Measurements from ENCODE around the gene AK8.

The AK8 gene, protein sequence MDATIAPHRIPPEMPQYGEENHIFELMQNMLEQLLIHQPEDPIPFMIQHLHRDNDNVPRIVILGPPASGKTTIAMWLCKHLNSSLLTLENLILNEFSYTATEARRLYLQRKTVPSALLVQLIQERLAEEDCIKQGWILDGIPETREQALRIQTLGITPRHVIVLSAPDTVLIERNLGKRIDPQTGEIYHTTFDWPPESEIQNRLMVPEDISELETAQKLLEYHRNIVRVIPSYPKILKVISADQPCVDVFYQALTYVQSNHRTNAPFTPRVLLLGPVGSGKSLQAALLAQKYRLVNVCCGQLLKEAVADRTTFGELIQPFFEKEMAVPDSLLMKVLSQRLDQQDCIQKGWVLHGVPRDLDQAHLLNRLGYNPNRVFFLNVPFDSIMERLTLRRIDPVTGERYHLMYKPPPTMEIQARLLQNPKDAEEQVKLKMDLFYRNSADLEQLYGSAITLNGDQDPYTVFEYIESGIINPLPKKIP

DNA sequence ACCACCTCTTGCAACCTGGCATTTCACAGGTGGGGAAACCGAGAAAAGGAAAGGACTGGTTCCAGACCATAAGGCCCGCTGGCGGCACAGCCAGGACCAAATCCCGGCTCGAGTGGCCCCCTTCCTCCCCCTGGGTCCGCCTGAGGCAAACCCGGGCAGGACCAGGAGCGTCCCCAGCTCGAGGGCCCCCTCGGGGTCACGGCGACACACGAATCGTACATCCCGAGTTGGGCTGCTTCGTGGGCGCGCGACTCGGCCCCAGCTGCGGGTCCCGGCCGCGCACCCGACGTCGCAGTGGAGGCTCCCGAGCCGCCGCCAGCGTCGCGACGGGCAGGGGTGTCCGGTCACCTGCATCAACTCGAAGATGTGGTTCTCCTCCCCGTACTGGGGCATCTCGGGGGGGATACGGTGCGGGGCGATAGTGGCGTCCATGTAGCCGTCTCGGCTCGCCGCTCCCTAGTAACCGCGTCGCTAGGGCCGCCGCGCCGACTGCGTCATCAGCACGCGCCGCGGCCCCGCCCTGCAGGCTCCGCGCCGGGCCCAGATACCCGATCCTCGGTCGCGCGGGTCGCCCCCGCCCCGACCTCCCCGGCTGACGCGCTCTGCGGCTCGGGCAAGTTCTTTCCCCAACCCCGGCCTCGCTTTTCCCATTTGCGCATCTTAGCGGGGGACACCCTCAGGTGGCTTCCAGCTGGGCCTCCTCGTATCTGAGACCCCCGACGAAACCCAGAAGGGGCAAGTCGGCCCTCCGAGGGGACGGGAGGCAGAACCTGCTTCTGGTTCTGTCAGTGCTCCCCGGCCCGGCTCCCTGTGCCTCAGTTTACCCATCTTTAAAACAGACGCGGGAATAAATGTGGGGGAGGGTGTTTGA, at the start of gene AK8:
TSS of gene AK8 (minus strand) at position 461 of the 871 bp plus-strand sequence. CDS start at position 432, 29 bp downstream.
- peak; percentile 48 to 69 (median 61) for DNase-seq (ENCODE audit: low read depth in 4 of 4, low spot score in 1 of 4)

DNA sequence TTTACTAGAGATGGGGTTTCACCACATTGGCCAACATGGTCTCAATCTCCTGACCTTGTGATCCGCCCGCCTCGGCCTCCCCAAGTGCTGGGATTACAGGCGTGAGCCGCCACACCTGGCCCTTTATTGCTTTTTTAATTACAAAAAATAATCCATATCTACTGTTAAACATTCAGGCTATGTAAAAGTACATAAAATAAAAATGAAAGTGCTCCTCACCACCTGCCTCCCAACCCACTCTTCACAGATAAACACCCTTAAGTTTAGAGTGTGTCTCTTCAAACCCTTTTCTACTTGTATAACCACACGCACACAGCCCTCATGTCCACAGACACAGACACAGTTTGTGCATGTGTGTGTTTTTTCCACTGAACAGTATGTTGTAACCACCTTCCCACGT, 49.6 kb upstream of the AK8 start:
- no peak for DNase-seq (ENCODE audit: low read depth in 4 of 4, low spot score in 1 of 4)

DNA sequence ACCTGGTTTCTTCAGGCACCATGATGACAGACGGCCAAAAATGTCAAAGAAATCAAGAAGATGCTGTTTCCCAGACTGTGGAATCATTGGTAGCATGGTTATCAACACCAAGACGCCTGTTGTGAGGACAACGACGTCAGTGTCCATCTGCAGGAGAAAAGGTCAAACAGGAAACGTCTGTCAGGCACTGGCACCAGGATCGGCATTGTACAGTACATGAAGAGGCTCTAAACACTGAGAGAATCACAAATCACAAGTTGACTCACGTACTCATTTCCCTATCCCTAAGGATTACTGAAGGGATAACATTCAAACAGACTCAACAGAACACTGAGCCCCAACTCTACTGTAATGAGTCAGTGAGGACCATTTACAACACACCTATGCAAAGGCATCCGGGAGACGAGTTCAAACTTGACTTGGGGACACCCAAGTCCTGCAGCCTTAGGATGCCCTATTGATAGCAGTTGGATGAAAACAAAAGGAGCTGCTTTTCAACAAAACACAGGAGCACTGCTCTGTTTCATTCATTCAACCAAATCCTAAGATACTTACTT, 45.3 kb upstream of the AK8 start:
- DNase-seq (ENCODE audit: low read depth in 4 of 4, low spot score in 1 of 4): no peak

DNA sequence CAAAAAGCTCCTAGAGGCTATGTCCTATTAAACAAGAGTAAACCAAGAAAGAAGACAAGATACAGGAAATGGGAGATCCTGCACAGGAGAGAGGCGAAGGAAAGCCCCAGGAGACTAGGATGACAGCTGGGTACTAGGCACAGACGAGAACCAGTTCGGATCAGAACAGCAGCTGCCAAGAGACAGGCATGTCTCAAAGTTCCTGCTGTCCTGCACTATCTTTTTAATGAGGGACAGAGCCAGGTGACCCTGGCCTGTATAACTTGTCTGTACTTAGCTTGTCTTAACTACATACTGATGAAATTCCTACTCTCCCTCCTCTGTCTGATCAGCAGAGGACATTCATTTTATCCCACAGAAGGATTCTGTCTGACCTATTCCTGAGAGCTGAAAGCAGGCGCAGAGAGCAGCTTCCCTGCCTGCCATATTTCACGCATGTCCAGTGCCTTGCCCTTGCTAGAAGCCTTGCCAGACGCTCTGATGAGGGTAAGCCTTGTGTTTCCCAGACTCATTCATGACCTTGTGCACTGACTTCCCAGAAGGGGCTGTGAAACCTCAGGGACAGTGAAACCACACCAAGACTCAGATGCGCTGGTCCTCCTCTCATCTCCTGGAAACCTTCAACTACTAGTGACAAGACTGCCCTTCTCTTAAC, 41.7 kb upstream of the AK8 start:
- no peak for DNase-seq (ENCODE audit: low read depth in 4 of 4, low spot score in 1 of 4)

DNA sequence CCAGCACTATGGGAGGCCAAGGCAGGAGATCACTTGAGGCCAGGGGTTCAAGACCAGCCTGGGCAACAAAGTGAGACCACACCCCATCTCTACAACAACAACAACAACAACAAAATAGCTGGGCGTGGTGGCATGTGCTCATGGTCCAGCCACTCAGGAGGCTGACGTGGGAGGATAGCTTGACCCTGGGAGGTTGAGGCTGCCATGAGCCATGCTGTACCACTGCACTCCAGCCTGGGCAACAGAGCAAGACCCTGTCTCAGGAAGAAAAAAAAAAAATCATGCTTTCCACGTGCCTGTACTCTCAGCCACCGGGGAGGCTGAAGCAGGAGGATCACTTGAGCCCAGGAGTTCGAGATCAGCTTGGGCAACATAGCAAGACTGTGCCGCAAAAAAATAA, 36.8 kb upstream of the AK8 start:
- DNase-seq (ENCODE audit: low read depth in 4 of 4, low spot score in 1 of 4): no peak

DNA sequence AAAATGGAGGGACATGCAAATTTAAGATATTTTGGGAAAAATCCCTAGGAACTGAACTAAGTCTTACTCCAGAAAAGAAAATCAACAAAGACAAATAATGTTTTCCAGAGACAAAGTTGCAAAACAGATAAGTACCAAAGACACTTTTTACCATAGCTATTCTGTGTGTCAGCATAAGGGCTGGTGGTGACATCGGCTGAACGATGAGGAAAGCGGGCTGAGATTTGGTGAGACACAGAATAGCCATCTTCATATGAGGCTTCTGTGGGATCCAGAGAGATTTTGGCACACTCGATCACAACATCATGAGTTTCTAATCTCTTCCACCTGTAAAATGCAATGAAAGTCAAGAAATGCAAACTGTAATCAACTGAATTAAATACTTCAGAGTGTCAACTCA, 34.0 kb upstream of the AK8 start:
- no peak for DNase-seq (ENCODE audit: low read depth in 4 of 4, low spot score in 1 of 4)

DNA sequence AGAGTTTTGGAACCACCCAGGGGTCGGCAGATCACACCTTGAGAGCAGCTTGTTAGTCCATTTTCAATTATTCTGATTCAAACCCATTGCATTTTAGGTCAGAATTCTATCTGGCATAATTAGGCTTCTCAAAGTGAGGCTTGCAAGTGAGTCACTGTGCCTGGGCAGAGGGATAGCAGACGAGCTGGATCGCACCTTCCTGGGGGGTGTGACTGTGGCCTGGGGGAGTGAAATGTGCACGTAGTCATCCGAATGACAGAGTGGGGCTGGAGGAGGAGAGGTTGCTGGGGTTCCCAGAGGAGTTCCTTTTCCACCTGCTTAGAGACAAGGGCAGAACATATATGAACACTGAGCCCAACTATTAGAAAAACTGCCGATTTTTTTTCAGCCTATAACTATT, 32.3 kb upstream of the AK8 start:
- no peak for DNase-seq (ENCODE audit: low read depth in 4 of 4, low spot score in 1 of 4)

DNA sequence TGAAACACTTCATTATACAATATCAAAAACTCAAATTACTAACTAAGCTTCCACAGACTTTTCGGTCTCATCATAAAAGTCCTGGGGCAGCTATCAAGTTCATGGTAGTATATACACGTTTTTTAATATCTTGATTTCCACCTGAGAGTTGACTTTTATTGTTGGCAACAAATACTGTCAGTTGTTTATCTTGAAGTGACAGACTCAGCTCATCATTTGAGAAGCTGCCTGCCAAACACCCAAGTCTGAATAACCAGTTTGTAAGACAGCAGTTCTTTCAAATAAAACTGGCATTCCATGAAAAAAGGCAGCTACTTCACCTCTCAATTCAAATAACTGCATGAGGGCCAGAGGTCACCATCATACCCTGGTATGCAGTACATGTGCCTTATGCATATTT, 31.2 kb upstream of the AK8 start:
- no peak for DNase-seq (ENCODE audit: low read depth in 4 of 4, low spot score in 1 of 4)

DNA sequence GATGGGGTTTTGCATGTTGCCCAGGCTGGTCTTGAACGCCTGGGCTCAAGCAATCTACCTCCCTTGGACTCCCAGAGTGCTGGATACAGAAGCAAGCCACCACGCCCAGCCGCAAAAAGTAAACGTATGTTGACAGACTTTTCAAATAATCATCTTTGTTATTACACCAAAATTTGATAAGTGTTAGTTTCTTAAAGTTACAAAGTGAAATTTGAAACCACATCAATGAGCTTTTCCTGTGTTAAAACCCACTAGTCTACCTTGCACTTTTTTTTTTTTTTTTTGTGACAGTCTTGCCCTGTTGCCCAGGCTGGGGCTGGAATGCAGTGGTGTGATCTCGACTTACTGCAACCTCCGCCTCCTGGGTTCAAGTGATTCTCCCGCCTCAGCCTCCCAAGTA, 30.6 kb upstream of the AK8 start:
- DNase-seq (ENCODE audit: low read depth in 4 of 4, low spot score in 1 of 4): no peak

DNA sequence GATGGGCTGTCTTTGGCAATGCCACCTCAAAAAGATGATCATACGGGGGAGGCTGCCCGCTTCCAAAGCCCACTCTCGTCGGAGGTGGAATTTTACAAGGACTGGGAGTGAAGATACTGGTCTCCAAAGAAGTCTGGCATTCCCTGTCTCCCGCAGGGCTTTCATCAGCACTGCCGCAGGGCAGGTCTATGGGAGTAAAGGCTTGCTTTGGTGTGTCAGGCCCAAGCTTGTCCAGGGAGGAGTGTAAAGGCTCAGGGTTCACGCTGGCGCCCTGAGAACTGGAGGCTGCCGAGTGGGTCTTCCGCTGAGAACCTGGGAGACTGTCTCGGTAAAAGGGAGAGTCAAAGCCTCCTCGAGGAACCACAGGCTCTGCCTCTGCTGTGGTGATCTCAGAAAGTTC, 27.6 kb upstream of the AK8 start:
- DNase-seq (ENCODE audit: low read depth in 4 of 4, low spot score in 1 of 4): no peak

DNA sequence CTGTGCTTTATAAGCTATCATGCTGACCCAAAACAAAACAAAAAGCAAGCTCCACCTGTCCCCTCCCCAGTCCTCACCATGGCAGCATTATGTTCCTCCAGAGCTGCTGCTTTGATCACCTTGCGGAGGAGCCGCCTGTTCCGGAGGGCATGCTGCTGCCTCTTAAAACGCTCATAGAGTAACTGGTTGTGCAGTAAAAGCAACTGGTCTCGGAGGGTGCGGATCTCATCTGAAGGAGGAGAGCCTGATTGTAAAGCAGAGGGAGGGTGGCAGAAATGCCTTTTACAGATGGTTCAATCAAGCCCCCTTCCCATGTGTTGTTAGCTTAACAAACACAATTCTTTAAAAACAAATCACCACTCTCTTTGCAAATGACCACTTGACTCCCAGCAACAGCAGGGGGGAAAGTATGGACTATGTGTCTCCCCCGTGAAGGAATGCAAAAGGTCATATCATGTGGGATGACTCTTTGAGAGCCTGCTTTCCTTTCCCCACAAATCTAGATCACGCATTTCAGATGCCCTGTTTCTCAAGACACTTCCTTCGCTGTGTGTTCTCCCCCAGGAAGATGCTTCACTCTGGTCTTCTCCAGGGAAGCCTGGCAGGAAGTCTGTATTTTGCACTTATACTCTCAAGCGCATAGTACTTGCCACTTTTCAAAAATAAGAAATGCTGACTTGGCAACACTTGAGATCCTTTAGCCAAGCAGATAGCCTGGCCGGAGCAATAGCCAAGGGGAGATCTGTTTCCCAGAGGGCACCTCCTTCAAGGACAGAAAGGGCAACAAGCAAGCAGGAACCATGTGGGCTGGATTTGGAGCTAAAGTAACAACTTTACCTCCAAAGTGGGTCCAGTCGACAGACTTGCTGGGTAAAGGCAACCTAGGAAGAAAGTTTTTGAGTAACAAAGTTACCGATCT, 25.7 kb upstream of the AK8 start:
- no peak for DNase-seq (ENCODE audit: low read depth in 4 of 4, low spot score in 1 of 4)

DNA sequence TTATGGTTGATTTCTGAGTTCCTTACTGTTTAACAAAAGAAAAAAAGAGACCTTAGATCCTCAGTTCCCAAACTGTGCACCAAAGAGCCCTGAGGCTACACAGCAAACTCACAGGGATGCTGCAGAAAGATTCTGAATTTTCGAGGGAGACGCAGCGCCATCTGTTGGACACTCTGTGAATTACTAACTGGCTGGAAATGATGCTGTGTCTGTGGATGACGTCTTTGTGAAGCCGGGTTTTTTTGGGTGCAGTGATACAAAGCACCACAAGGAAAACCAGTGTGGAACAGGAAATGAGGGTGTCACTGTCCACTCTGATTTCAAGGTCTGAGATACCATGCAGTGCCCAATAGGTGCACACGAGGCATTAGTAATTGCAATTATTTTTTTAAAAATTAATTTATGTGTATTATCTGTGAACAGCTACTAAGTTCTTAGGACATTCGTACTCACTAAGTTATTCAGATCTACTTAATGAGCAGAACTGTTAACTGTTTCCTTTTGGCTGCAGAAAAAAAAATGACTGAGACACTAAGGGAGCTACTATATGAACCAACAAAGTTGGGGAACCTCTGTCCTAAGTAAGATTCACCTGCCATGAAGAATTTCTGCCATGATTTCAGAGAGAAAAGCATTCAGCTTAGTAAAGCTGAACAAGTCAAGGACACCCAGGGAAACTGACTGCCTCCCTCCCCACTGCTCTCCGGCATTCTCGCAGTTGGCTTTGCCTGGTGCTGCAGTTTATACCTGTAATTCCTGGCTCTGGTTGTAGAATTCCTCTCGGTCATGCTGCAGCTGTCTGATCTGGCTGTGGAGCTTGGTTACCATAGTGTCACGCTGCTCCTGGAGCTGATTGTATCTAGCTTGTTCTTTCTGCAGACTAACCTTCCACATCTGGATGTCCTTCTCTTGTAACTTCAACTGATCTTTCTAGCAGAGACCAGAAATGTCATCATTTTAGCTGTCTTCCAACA, 24.1 kb upstream of the AK8 start:
- peak; percentile 49 to 68 (median 56) for DNase-seq (ENCODE audit: low read depth in 4 of 4, low spot score in 1 of 4)

DNA sequence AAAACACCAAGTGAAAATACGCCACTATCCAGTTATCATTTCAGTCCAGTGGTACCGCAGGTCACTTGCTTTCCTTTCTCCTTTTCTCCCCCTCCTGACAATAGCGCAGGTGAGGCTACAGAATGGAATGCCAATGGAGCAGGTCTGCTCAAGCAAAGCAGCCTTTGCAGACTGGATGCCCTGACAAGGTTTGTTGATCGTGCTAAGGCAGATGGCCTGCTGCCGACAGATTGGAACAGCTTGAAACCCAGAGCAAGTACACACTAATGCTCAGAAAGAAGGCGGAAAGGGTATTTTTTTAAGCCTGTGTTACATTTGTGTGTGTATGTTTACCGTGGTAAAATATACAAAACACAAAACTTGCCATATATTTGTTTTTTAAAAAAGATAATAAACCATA, 20.0 kb upstream of the AK8 start:
- no peak for DNase-seq (ENCODE audit: low read depth in 4 of 4, low spot score in 1 of 4)

DNA sequence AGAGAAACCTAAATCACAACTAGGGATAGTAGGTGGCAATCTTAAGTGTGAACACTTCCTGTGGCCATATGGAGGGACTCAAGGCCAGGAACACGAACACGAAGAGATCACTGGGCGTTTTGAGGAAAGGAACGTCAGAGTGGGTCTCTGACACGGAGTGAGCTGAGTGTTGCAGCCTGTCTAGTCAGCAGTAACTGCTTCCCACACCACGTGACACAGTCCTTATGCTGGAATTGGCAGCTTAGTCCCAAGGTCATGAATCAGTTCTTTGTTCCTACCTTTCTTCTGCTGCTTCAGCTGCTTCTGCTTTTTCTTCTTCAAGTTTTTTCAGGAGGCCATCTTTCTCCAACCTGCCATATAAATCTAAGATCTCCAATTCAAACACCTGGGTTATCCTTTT, 18.8 kb upstream of the AK8 start:
- DNase-seq (ENCODE audit: low read depth in 4 of 4, low spot score in 1 of 4): no peak

DNA sequence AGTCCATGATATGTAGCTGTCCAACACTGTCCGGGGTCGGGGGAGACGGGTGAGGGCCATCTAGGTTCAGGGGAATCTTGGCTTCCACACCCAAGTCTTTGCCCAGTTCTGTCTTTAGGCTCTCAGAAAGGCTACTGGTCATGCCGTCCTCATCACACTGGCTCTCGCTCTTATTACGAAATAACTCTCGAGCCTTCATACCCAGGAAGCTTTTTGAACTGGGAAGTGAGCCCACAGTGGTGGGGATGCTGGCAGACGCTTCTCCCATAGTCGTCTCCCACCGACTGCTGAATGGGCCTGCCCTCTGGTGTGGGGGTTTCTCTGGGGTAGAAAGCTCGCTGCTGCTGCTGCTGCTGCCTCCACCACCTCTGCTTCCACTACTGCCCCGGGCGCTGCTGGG, 18.2 kb upstream of the AK8 start:
- DNase-seq (ENCODE audit: low read depth in 4 of 4, low spot score in 1 of 4): no peak

DNA sequence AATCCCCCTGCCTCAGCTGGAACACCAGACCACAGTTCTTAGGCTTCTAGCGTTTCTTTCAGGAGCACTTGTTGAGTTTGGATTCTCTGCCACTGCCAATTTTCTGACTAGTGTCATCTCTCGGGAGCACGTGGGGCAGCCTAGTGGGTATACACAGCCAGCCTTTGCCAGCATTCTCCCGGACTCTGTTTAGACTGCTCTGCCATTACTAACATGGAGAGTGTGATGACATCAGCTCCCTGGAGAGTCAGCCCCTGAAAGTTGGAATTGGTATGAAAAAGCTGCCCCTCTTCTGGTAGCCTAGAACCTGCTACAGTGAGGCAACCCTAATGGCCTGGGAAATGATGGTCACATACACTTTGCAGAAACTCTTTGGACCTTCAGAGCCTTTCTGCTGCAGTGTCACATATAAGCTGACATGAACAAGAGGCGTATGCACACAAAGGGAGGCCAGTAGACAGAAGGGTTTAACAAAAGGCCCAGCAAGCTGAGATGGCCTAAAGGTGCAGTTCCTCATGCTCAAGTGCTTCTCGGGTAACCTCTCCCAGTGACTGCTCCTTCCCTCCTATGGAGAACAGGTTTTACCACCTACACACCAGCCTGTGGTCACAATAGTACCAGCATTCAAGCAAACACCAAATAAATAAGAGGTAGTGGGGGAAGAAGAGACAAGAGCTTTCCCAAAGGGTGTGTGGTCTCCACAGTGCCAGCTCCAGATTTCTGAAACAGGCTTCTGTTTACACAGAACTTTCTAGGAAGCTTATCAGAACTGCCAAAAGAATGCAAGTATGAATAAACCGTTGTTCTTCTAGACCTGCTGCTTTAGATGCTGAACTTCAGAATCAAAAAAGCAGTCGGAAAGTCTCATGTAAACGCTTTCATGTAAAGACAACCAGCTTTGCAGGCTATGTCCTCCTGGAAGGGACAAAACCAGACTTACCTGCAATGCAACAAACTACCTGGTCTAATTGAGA, 17.1 kb upstream of the AK8 start:
- DNase-seq (ENCODE audit: low read depth in 4 of 4, low spot score in 1 of 4): no peak

DNA sequence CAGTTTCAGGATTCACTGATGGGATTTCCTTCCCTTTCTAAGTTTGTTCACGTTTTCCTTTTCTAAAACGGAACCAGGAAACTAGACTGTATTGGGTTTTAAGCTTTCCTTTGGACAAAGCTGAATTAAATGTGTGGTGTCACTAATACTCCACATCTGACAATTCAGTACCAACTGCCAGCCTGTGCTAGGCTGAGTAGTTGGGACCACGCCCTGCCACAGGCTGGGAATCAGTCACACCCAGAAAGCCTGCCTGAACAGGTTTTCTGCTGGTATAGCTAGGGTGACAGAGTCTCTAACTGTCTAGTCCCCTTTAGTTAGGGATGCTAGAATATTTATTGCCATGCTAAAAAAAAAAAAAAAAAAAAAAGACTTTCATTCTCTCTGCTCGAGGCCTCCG, 16.3 kb upstream of the AK8 start:
- DNase-seq (ENCODE audit: low read depth in 4 of 4, low spot score in 1 of 4): no peak

DNA sequence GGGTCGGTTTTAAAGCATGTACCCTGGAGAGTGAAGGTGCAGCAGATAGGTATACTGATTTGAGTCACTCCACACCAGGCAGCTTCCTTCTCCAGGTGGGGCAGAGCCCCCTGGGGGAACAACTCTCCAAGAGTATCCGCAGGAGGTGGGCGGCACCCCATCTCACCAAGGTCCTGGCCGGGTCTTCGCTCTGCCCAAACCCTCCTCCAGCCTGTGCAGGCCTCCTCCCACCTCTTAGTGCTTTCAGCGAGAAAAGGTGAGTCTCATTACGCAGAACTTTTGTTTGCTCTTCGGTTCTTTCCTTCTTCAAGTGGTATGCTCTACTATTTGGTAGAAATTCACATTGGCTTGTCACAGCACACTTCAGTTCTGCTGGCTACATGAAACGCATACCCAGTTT, 14.3 kb upstream of the AK8 start:
- no peak for DNase-seq (ENCODE audit: low read depth in 4 of 4, low spot score in 1 of 4)
